Measurements from ENCODE around the gene VWA8. TPM values are rescaled to one million over a fixed set of nuclear protein-coding genes. Genes with fewer than 3 reads are reported as not detected.

The VWA8 gene
- total and polyA plus RNA-seq, 2 of the 8 experiments (the other 6 are each of a cell fraction or from before 2014, with no cell fraction given), result 5.9 to 19.6 TPM

DNA sequence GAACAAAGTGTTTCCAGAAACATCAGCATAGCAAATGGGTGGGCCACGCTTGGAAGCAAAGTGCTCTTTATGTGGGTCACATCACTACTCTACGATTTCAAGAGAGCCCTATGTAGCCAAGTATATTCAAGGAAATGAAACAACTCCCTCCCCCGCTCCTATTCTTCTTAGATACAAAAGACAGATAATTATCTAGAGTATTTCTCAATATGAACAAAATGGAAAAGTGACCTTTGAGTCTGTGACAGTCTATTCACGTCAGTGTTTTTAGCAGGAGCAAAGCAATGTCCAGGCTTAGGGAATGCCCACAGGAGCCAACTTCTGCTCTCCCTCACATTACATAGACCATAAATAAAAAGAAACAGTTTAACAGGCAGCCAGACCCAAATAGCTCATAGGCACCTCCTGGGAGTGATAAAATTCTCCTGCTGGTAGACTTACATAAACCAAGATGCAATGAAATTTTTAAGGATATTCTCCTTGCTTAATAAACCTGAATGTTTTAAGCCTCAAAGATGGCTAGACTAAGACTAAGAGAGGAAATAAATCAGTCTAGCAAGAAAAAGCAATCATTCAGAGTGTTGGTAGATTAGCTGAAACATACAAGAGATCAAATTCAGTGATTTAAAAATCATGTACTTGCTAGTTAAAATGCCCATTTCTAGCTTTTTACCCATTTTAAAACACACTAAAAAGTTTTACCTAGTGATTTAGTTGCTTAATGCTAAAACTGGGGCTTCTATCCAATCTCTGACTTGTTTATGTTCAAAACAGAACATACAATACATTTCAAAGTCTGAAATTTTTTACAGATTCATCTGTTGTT is 320.7 kb downstream of the VWA8 start (continued):
- TF ChIP-seq JUND (IDR thresholded peaks at IDR 0.05; ENCODE audit: low read length) (no peak), CTBP2 (IDR thresholded peaks at IDR 0.05; ENCODE audit: borderline replicate concordance, insufficient read depth, insufficient read length, low read length) (no peak), POLR2AphosphoS5 (IDR thresholded peaks at IDR 0.05; ENCODE audit: low read depth, low read length) (no peak)
